ENCODE results near the gene DGUOK.

DNA sequence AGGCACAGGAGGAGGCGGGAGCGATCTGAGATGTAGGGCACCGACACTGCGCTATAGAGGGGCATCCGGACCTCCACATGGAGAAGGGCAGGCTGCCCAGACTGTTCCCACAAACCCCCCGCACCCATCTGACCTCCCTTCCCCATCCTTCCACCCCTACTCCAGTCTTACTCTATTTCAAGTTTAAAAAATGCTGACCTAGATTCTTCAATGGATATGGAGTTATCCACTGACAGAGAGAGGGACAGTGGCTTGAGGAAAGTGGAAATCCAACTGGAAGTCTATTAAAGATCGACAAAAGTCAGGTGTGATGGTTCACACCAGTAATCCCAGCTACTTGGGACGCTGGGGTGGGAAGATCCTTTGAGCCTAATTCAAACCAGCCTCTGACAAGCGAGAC, 5.1 kb upstream of the DGUOK start:
- TF ChIP-seq POLR2AphosphoS5 (IDR thresholded peaks at IDR 0.05; ENCODE audit: low read depth, low read length) (no peak), POLR2A (IDR thresholded peaks at IDR 0.05; ENCODE audit: low read depth, low read length) (no peak), SPI1 (IDR thresholded peaks at IDR 0.05; ENCODE audit: low read depth, low read length) (no peak), TAF1 (IDR thresholded peaks at IDR 0.05; ENCODE audit: low read depth, low read length) (no peak)

All from GM12891 (cell line).